Measurements from ENCODE around the gene LMAN2. TPM values are rescaled to one million over a fixed set of nuclear protein-coding genes. Genes with fewer than 3 reads are reported as not detected.

LMAN2 gene
- total RNA-seq, 5 donors from 2014 or later (not counting 1 experiment from before 2014, with no cell fraction given): 67.2 to 122 (median 106) TPM

GRCh38 chr5:177334781-177335700 lies 16.4 kb downstream of the LMAN2 start:
- Histone ChIP-seq H3K9me3 (no peaks in the 10 kb centered on the region), H3K4me1 (ENCODE audit: control insufficient read depth in 1 of 2, extremely low read depth in 1 of 2, insufficient read depth in 2 of 2, low read length in 2 of 2) (peaks cover 0 to 28% of the 10 kb centered on the region in 2 experiments), H3K27ac (ENCODE audit: low read length) (no peak overlapping the region), H3K36me3 (ENCODE audit: control insufficient read depth in 2 of 2, extremely low read depth in 1 of 2, insufficient read depth in 1 of 2, low read length in 1 of 2) (peaks cover 39 to 87% of the 10 kb centered on the region in 2 donors), H3K4me3 (ENCODE audit: control insufficient read depth in 1 of 2, extremely low read depth in 1 of 2, low read length in 1 of 2) (no peak overlapping the region), H3K27me3 (replicated peaks in 1 of 2; ENCODE audit: control insufficient read depth in 2 of 2, extremely low read depth in 1 of 2, insufficient read depth in 2 of 2, low read length in 1 of 2) (no peaks in the 10 kb centered on the region)
- ATAC-seq (replicated peaks in 1 of 4) (no peak), DNase-seq (no peak)
- CTCF ChIA-PET: no interaction called here
- Mint-ChIP-seq H3K4me1 (peaks cover 9 to 22% (median 15%) of the 10 kb centered on the region in 3 donors), H3K4me3 (no peak overlapping the region), H3K36me3 (peaks cover 47% of the 10 kb centered on the region), H3K27me3 (no peaks in the 10 kb centered on the region), H3K27ac (no peak overlapping the region), H3K9me3 (peaks cover 0 to 6% (median 0%) of the 10 kb centered on the region in 3 donors)
- POLR2A ChIA-PET: no interaction called here
- WGBS (ENCODE audit: insufficient coverage): 95% methylated on average over 19 of the region's 21 CpGs

- Histone ChIP-seq H3K4me3 (ENCODE audit: control insufficient read depth in 1 of 2, extremely low read depth in 1 of 2, low read length in 1 of 2) (no peak overlapping the region), H3K27ac (ENCODE audit: low read length) (no peak overlapping the region), H3K9me3 (no peaks in the 10 kb centered on the region), H3K27me3 (replicated peaks in 1 of 2; ENCODE audit: control insufficient read depth in 2 of 2, extremely low read depth in 1 of 2, insufficient read depth in 2 of 2, low read length in 1 of 2) (no peaks in the 10 kb centered on the region), H3K4me1 (ENCODE audit: control insufficient read depth in 1 of 2, extremely low read depth in 1 of 2, insufficient read depth in 2 of 2, low read length in 2 of 2) (peaks cover 0 to 24% of the 10 kb centered on the region in 2 experiments), H3K36me3 (ENCODE audit: control insufficient read depth in 2 of 2, extremely low read depth in 1 of 2, insufficient read depth in 1 of 2, low read length in 1 of 2) (peaks cover 38 to 83% of the 10 kb centered on the region in 2 donors)
- Mint-ChIP-seq H3K36me3 (peaks cover 45% of the 10 kb centered on the region), H3K9me3 (no peaks in the 10 kb centered on the region), H3K27me3 (no peaks in the 10 kb centered on the region), H3K4me1 (peaks cover 0 to 13% (median 7%) of the 10 kb centered on the region in 3 donors), H3K4me3 (no peak overlapping the region), H3K27ac (no peak overlapping the region)
- DNase-seq (no peak), ATAC-seq (replicated peaks in 1 of 4) (no peak)
- ChIA-PET POLR2A (no interaction called here), CTCF (no interaction called here)
- 90% methylated on average over 11 of the region's 15 CpGs for WGBS (ENCODE audit: insufficient coverage)
These were observed 17.3 kb downstream of the LMAN2 start for GRCh38 chr5:177334155-177334551.

DNA sequence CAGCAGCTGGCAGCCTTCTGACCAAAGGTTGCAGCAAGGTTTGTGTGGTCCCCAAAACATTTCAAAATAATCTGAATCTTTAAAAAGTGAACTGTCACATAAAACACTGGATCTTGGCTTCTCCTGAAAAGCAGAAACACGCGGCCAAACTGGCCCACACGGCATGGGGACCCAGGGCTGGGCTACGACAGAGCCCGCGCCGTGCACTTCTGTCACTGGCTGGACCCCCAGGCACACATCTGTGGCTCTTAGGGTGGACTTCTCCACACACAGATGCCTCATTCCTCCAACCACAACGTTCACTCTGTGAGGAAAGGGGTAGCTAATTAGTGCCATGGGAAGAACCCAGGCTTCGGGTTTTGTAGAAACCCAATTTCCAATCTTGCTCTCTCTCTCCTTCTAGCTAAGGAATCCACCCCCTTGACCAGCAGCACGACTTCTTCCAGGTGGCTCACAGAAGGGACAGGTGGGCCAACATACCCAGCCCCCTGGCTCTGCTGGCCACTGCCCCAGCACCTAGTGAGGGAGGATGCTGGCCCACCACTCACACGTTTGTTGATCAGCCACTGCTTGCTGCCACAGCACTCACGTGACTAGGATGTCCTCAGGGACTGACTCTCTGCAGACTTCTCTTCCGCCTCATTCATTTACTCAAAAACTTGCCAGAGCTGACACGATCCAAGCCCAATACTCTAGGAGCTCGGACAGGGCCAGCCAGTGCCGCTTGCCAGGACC lies 17.9 kb downstream of the LMAN2 start:
- Mint-ChIP-seq H3K27ac (no peak overlapping the region), H3K27me3 (no peaks in the 10 kb centered on the region), H3K4me1 (peaks cover 0 to 10% (median 5%) of the 10 kb centered on the region in 3 donors), H3K9me3 (no peaks in the 10 kb centered on the region), H3K36me3 (peaks cover 45% of the 10 kb centered on the region), H3K4me3 (no peak overlapping the region)
- no peak overlapping the region for H3K27ac ChIP-seq (ENCODE audit: low read length)
- no peak overlapping the region for H3K4me3 ChIP-seq (ENCODE audit: control insufficient read depth in 1 of 2, extremely low read depth in 1 of 2, low read length in 1 of 2)
- H3K9me3 ChIP-seq: no peaks in the 10 kb centered on the region
- H3K4me1 ChIP-seq (ENCODE audit: control insufficient read depth in 1 of 2, extremely low read depth in 1 of 2, insufficient read depth in 2 of 2, low read length in 2 of 2): peaks cover 0 to 21% of the 10 kb centered on the region in 2 experiments
- CTCF ChIA-PET: no interaction called here
- no peaks in the 10 kb centered on the region for H3K27me3 ChIP-seq (replicated peaks in 1 of 2; ENCODE audit: control insufficient read depth in 2 of 2, extremely low read depth in 1 of 2, insufficient read depth in 2 of 2, low read length in 1 of 2)
- POLR2A ChIA-PET: no interaction called here
- 93% methylated on average over 6 of the region's 16 CpGs for WGBS (ENCODE audit: insufficient coverage)
- ATAC-seq (replicated peaks in 1 of 4) (no peak), DNase-seq (no peak)
- peaks cover 33 to 77% of the 10 kb centered on the region in 2 donors for H3K36me3 ChIP-seq (ENCODE audit: control insufficient read depth in 2 of 2, extremely low read depth in 1 of 2, insufficient read depth in 1 of 2, low read length in 1 of 2)

- no peak overlapping the region for H3K27ac Mint-ChIP-seq
- H3K4me1 Mint-ChIP-seq: peaks cover 0 to 11% (median 5%) of the 10 kb centered on the region in 3 donors
- CTCF ChIA-PET: no interaction called here
- POLR2A ChIA-PET: no interaction called here
- WGBS (ENCODE audit: insufficient coverage): 92% methylated on average over 12 of the region's 13 CpGs
- H3K36me3 Mint-ChIP-seq: peaks cover 45% of the 10 kb centered on the region
- DNase-seq (no peak), ATAC-seq (replicated peaks in 1 of 4) (no peak)
- H3K27me3 Mint-ChIP-seq: no peaks in the 10 kb centered on the region
- no peak overlapping the region for H3K4me3 ChIP-seq (ENCODE audit: control insufficient read depth in 1 of 2, extremely low read depth in 1 of 2, low read length in 1 of 2)
- H3K36me3 ChIP-seq (ENCODE audit: control insufficient read depth in 2 of 2, extremely low read depth in 1 of 2, insufficient read depth in 1 of 2, low read length in 1 of 2): peaks cover 34 to 76% of the 10 kb centered on the region in 2 donors
- no peaks in the 10 kb centered on the region for H3K9me3 ChIP-seq
- H3K27ac ChIP-seq (ENCODE audit: low read length): no peak overlapping the region
- H3K4me3 Mint-ChIP-seq: no peak overlapping the region
- H3K4me1 ChIP-seq (ENCODE audit: control insufficient read depth in 1 of 2, extremely low read depth in 1 of 2, insufficient read depth in 2 of 2, low read length in 2 of 2): peaks cover 0 to 23% of the 10 kb centered on the region in 2 experiments
- H3K27me3 ChIP-seq (replicated peaks in 1 of 2; ENCODE audit: control insufficient read depth in 2 of 2, extremely low read depth in 1 of 2, insufficient read depth in 2 of 2, low read length in 1 of 2): no peaks in the 10 kb centered on the region
- H3K9me3 Mint-ChIP-seq: no peaks in the 10 kb centered on the region
These were observed 18.6 kb downstream of the LMAN2 start for GRCh38 chr5:177332896-177333260.

GRCh38 chr5:177332031-177332895 lies 19.2 kb downstream of the LMAN2 start:
- Mint-ChIP-seq H3K4me3 (no peak overlapping the region), H3K9me3 (no peaks in the 10 kb centered on the region), H3K27me3 (no peaks in the 10 kb centered on the region), H3K36me3 (peaks cover 46% of the 10 kb centered on the region), H3K4me1 (peaks cover 0 to 16% (median 5%) of the 10 kb centered on the region in 3 donors), H3K27ac (no peak overlapping the region)
- DNase-seq: no peak
- H3K27ac ChIP-seq (ENCODE audit: low read length): no peak overlapping the region
- H3K9me3 ChIP-seq: no peaks in the 10 kb centered on the region
- CTCF ChIA-PET: no interaction called here
- no peaks in the 10 kb centered on the region for H3K27me3 ChIP-seq (replicated peaks in 1 of 2; ENCODE audit: control insufficient read depth in 2 of 2, extremely low read depth in 1 of 2, insufficient read depth in 2 of 2, low read length in 1 of 2)
- POLR2A ChIA-PET: no interaction called here
- ATAC-seq (replicated peaks in 1 of 4): no peak
- H3K36me3 ChIP-seq (ENCODE audit: control insufficient read depth in 2 of 2, extremely low read depth in 1 of 2, insufficient read depth in 1 of 2, low read length in 1 of 2): peaks cover 29 to 72% of the 10 kb centered on the region in 2 donors
- no peak overlapping the region for H3K4me3 ChIP-seq (ENCODE audit: control insufficient read depth in 1 of 2, extremely low read depth in 1 of 2, low read length in 1 of 2)
- WGBS (ENCODE audit: insufficient coverage): 84% methylated on average over 22 of the region's 35 CpGs
- peaks cover 0 to 29% of the 10 kb centered on the region in 2 experiments for H3K4me1 ChIP-seq (ENCODE audit: control insufficient read depth in 1 of 2, extremely low read depth in 1 of 2, insufficient read depth in 2 of 2, low read length in 2 of 2)

Data from T-cell (primary cell).